GM20000 (cell line): ENCODE results near the gene KLK10.

Experiments
- DNase-seq: peaks from one replicate; pipeline ENCODE4 v3.0.0; 2012; ENCODE audit warnings: low spot score
- CTCF ChIP-seq: IDR thresholded peaks from 2 replicates; pipeline ENCODE4 v1.5.1; 2012; ENCODE audit warnings: mild to moderate bottlenecking, control low read depth; ENCODE audit errors: extremely low read depth, missing control alignments

The KLK10 gene

GRCh38 chr19:51009061-51009891, 10.2 kb downstream of the KLK10 start:
- TF ChIP-seq CTCF = no peak
- no peak for DNase-seq

- no peak for DNase-seq
- no peak for TF ChIP-seq CTCF
These were observed 12.0 kb downstream of the KLK10 start for GRCh38 chr19:51007488-51007887.

GRCh38 chr19:51006406-51006805, 13.1 kb downstream of the KLK10 start:
- DNase-seq = no peak
- TF ChIP-seq CTCF = no peak

- DNase-seq = no peak
- no peak for TF ChIP-seq CTCF
These were observed 14.3 kb downstream of the KLK10 start for GRCh38 chr19:51005248-51005647.

- DNase-seq = no peak
- no peak for TF ChIP-seq CTCF
These were observed 16.2 kb downstream of the KLK10 start for GRCh38 chr19:51003316-51003715.

- DNase-seq = peak; percentile 57
- TF ChIP-seq CTCF = no peak
These were observed 16.8 kb downstream of the KLK10 start for GRCh38 chr19:51002542-51003311.

GRCh38 chr19:51002089-51002532, 17.4 kb downstream of the KLK10 start:
- no peak for TF ChIP-seq CTCF
- no peak for DNase-seq
